Mucosa of descending colon (tissue), 3 donors: ENCODE results near the gene ZNF276. TPM values are rescaled to one million over a fixed set of nuclear protein-coding genes. Genes with fewer than 3 reads are reported as not detected.
A peak's percentile ranks its signal among the peaks of the same experiment; 100 is the strongest.

Experiments used
- ATAC-seq: fragments of 200-7000 bp; cut with Tn5 transposase; one replicate; pipeline ENCODE4 v1.9.1; 2020; ENCODE audit warnings: mild to moderate bottlenecking, moderate library complexity
- DNase-seq, 3 donors: peaks; one replicate each; pipeline ENCODE4 v3.0.0-alpha.2; 2020
- H3K36me3 ChIP-seq: fragments of 200-600 bp; one replicate; pipeline ENCODE4 v1.8.0; 2021; ENCODE audit warnings: low read depth, mild to moderate bottlenecking
- H3K4me1 ChIP-seq: fragments of 200-600 bp; one replicate; pipeline ENCODE4 v1.8.0; 2021; ENCODE audit warnings: low read depth, mild to moderate bottlenecking
- H3K4me3 ChIP-seq: fragments of 200-600 bp; one replicate; pipeline ENCODE4 v1.8.0; 2021; ENCODE audit warnings: mild to moderate bottlenecking
- H3K9me3 ChIP-seq: fragments of 200-600 bp; one replicate; pipeline ENCODE4 v1.8.0; 2021; ENCODE audit warnings: mild to moderate bottlenecking
- CTCF ChIP-seq: fragments of 200-600 bp; IDR thresholded peaks from one replicate; pipeline ENCODE4 v1.8.0; 2022; ENCODE audit warnings: antibody characterized with exemption, mild to moderate bottlenecking
- intact Hi-C, 2 donors: fragments of 100-400 bp; cut with DNase I in 1 of 2; cut with micrococcal nuclease in 1 of 2; formaldehyde crosslinking; loops; one replicate each; pipeline versions ENCODE4 v1.11.0 to v1.11.1; 2022; cut with DNase I, micrococcal nuclease
- total RNA-seq, 3 donors: library from RNA; stranded (reverse); fragmentation: NEBNext Ultra II Directional in 2 of 3; extraction: Animal tissue kit (Norgen Biotek cat#: 25700) in 2 of 3; gene quantifications; one replicate each; pipeline versions ENCODE4 v1.2.1 to v1.2.4, GENCODE V29; 2021 to 2023
- donor health status: DM: no; HTN: no; CAD: no; lungs with moderate emphysema.
- donor health status: DM: no; HTN: no; CAD: no.
- donor health status: DM: no; HTN: yes; CAD: no.

ZNF276 gene
- total RNA-seq, 3 donors from 2014 or later: 30.5 to 50.4 (median 31.6) TPM

GRCh38 chr16:89706518-89707260, 14.6 kb upstream of the ZNF276 start:
- DNase-seq (no peak), ATAC-seq (no peak)
- intact Hi-C loops: loop anchor here in 1 of 2 donors (10.0 kb wide), 1 partner anchor 88 kb away; no protein-coding TSS in a partner anchor
- H3K36me3 ChIP-seq: no peaks in the 10 kb centered on the region
- no peaks in the 10 kb centered on the region for H3K9me3 ChIP-seq
- no peak for TF ChIP-seq CTCF
- no peak overlapping the region for H3K4me3 ChIP-seq
- peaks cover 7% of the 10 kb centered on the region for H3K4me1 ChIP-seq

GRCh38 chr16:89707695-89708094, 13.6 kb upstream of the ZNF276 start:
- TF ChIP-seq CTCF: no peak
- no peaks in the 10 kb centered on the region for H3K36me3 ChIP-seq
- peaks cover 14% of the 10 kb centered on the region for H3K4me1 ChIP-seq
- no peak for ATAC-seq
- H3K9me3 ChIP-seq: no peaks in the 10 kb centered on the region
- intact Hi-C loops: loop anchor here in 1 of 2 donors (10.0 kb wide), 1 partner anchor 87 kb away; no protein-coding TSS in a partner anchor
- DNase-seq: no peak
- H3K4me3 ChIP-seq: no peak overlapping the region

GRCh38 chr16:89708481-89708931, 12.8 kb upstream of the ZNF276 start:
- peak; percentile 80 to 87 (median 81) for DNase-seq
- peak; percentile 75 for ATAC-seq

GRCh38 chr16:89709166-89709565, 12.2 kb upstream of the ZNF276 start:
- intact Hi-C loops: loop anchor here in 1 of 2 donors (10.0 kb wide), 1 partner anchor 86 kb away; no protein-coding TSS in a partner anchor
- H3K9me3 ChIP-seq: no peaks in the 10 kb centered on the region
- peaks cover 14% of the 10 kb centered on the region for H3K4me1 ChIP-seq
- H3K36me3 ChIP-seq: no peaks in the 10 kb centered on the region
- ATAC-seq (no peak), DNase-seq (no peak)
- no peak overlapping the region for H3K4me3 ChIP-seq
- no peak for TF ChIP-seq CTCF

More at GRCh38 chr16:89708481-89708931, 12.8 kb upstream of the ZNF276 start:
- no peaks in the 10 kb centered on the region for H3K9me3 ChIP-seq
- H3K4me3 ChIP-seq: no peak overlapping the region
- no peak for TF ChIP-seq CTCF
- no peaks in the 10 kb centered on the region for H3K36me3 ChIP-seq
- intact Hi-C loops: loop anchor here in 1 of 2 donors (10.0 kb wide), 1 partner anchor 86 kb away; no protein-coding TSS in a partner anchor
- peaks cover 14% of the 10 kb centered on the region for H3K4me1 ChIP-seq

- peaks cover 14% of the 10 kb centered on the region for H3K4me1 ChIP-seq
- ATAC-seq (no peak), DNase-seq (no peak)
- no peak overlapping the region for H3K4me3 ChIP-seq
- no peaks in the 10 kb centered on the region for H3K36me3 ChIP-seq
- no peaks in the 10 kb centered on the region for H3K9me3 ChIP-seq
- intact Hi-C loops: loop anchor here in 1 of 2 donors (10.0 kb wide), 1 partner anchor 85 kb away; no protein-coding TSS in a partner anchor
- no peak for TF ChIP-seq CTCF
These were observed 11.5 kb upstream of the ZNF276 start for GRCh38 chr16:89709716-89710432.
